Epidermal melanocyte (primary cell): ENCODE results near the gene HTR7.
"Not testable (repeated sequence)": the region's sequence is repeated elsewhere in the genome, so short reads cannot be mapped to it uniquely, and the experiment has no call there.

Experiments used
- DNase-seq: peaks from one replicate; pipeline ENCODE4 v3.0.0; 2011; ENCODE audit warnings: low spot score; ENCODE audit not compliant: insufficient read length

Gene HTR7

DNA sequence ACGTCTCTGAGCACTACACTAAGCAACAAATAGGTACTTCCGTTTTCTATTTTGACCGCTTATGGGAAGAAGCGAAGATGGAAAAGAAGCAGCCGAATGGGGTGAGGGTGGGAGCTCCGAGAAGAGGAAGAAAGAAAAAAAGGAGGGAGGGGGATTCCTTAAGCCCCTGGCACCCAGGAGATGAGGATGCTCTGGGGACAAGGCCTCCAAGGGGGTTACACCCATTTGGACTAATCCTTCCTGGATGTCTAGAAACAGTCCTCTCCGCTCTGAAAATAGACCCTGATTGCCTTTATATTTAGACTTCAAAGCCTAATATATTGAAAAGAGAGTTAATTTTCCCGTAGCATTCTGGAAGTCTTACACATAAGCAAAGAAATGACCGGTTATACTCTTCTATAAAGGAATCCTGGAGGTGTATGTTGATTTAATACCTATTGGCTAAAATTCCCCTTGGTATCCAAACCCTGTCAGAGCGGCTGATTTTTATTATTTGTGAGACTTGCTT, 676 bp upstream of the HTR7 start:
- DNase-seq: no peak

DNA sequence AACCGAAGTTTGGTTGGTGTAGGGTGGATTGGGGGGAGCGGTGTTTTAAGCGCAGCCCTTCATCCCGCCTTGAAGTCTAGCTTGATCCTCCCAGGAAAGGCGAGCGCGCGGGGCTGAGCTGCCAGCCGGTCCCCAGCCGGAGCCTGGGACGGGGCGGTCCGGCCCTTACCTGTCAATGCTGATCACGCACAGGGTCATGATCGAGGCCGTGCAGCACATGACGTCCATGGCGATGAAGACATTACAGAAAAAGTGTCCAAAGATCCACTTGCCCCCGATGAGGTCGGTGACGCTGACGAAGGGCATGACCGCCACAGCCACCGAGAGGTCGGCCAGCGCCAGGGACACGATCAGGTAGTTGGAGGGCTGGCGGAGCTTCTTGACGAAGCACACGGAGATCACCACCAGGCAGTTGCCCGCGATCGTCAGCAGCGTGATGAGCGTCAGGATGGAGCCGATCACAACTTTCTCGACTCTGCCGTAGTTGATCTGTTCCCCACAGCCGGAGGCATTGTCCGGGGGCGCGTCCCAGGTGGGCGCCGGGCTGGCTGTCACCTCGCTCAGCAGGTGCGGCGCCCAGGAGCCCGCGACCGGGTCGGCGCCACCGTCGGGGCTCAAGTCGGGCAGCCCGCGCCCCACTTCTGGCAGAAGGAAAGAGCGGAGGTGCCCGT, 740 bp downstream of the HTR7 start:
- DNase-seq: no peak

DNA sequence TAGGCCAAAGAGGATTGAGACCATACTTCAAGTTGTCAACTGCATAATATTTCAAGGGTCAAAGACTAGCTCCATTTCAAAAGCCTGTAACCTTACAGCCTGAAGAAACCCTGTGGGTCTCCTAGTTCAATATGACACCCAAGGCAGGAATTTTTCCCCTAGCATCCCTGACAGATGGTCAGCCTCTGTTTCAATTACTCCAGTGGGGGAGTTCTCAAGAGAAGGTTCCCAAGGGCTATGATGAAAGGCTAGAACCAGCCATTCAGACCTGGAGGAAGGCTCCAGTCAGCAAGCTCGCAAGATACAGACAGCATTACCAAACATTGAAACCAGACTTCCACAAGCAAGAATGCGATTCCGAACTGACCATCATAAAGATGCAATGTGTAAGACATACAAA, 1.6 kb downstream of the HTR7 start:
- DNase-seq: no peak

DNA sequence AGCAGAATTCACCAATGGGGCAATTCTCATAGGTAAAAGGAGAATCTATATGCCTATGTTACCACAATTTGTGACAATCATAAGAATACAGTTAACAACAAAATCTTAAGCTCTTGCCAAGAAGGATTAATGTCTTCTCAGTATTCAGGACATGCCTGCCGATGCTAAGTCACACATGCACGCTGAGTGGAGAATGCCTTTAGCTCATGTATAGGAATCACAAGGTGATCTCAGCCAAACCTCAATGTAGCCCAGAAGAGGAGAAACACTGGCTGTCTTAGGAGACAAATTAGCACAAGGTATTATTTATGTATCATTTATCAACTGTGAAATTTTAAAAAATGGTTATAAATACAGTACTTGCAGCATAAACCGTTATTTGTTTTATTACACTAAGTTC, 2.7 kb downstream of the HTR7 start:
- no peak for DNase-seq

DNA sequence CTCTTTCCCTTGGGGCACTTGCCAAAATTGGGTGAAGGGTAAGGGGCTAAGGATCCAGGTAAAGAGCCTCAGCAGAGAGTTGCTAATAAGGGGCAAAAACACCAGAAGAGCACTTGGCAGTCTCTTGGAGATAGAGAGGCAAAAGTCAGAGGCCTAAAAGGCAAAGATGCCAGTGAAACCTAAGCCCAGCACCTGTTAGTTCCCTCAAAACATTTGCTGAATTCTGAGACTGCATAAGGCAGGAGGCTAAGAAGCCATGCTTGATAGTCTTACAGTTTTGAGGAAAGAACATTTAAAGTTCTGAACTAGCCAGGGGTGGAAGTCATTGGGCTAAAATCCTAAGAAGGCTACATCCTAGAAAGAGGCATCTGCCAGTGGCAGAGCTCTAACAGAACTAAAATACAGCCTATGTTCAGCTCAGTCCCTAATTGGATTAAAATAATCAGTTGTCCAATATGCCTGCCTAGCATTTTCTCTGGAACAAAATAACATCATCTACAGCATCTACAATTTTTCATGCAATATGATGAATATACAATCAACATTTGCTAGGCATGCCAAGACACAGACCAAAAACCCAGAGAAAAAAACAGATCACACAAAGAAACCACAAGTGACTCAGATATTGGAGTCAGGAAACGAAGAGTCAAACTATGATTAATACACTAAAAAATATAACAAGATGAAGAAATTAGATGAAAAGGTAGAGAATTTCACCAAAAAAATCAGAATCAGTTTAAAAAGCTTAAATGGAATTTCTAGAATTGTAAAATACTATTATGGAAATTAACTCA, 7.7 kb downstream of the HTR7 start:
- DNase-seq: no peak

DNA sequence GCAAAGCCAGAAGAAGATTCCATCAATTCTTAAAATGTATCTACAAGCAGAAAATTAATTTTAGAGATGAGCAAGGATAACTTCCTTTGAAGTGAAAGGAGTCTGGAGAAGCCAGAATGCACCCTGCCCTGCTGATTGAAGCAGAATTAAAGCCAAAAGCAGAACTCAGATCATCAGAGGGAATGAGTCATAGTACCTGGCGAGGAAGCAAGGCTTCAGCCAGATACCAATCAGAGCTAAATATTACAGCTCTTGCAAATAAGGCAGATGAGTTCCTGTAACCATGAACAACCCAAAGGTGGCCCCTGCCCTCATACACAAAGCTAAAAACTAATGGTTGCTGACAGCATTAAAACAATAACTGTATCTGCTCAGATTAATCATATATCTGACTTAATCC, 10.4 kb downstream of the HTR7 start:
- DNase-seq: no peak

DNA sequence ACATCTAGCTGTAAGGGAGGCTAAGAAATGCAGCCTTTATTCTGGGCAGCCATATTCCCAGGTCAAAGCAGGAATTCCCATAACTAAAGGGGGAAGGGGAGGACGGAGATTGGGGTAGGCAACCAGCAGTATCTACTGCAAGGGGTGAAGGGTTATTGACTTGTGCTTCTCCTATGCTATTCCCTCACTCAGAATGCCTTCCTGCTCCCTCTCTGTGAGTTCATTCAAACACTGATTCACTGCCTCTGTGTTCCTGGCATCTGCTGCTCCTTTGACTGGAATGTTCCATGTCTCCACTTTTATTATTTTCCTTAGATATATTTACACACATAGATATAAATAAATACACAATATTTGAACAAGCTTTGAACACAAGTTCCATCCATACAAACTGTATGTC, 11.1 kb downstream of the HTR7 start:
- no peak for DNase-seq

DNA sequence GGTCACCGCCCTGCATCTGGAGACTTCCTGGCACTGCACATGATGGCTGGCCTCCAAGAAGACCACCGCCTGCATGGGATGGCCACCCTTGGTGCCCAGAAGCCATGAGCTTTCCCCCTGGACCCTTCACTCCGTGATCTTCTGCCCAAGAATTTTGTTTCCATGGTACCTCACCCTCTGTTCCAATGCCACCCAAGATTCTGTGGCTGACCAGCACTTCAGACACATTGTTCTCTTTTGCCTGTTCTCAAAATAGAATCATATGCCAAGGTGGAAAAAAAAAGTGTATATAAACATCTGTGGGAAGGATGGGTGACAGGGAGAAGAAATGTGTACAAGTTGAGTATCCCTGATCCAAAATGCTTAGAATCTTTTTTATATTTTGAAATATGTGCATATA, 12.1 kb downstream of the HTR7 start:
- no peak for DNase-seq

DNA sequence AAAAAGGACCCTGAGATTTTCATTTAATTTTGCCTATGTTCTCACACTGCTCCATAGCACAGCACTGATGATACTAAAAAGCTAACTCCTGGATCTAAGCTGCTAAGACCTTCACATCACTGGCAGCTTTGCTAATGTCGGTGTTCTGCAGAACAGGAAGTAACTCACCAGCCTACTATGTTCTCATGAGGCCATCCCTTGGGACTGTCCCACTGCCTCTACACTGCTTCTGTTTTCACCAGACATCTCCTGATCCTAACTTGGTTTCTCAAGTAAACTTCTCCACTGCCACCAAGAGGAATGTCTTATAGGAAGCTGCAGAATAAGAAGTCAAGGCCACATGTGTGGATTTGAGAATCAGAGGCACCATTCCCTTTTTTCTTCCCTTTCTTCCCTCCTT, 15.1 kb downstream of the HTR7 start:
- DNase-seq: no peak

DNA sequence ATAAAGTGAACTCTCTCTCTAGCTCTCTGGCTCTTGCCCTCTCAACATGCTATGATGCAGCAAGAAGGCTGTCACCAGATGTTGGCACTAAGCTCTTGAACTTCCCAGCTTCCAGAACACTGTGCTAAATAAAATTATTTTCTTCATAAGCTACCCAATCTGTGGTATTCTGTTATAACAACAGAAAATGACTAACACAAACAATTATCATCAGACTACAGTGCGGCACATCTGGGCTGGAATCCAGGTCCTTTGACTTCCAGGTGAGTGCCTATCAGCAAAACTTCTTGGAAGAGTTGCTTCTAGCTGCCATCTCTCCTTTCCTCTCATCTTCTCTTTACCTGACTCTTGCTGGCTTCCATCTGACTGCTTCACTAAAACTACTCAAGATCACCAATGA, 20.4 kb downstream of the HTR7 start:
- DNase-seq: no peak

DNA sequence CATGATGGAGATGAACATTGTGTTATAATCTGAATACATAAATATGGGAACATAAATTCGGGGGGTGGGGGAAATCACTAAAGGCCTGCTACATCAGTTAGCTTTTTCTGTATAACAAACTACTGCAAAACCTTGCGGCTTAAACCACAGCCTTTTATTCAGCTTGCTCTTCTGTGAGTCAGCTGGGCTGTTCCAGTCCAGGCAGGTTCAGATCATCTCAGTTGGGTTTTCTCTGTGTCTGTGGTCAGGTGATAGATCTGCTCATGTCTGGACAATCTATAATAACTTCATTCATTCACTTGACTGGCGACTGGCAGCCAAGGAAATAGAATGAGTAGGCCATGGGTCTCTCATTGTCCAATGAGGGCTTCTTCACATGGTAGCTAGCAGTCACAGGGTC, 23.5 kb downstream of the HTR7 start:
- no peak for DNase-seq

DNA sequence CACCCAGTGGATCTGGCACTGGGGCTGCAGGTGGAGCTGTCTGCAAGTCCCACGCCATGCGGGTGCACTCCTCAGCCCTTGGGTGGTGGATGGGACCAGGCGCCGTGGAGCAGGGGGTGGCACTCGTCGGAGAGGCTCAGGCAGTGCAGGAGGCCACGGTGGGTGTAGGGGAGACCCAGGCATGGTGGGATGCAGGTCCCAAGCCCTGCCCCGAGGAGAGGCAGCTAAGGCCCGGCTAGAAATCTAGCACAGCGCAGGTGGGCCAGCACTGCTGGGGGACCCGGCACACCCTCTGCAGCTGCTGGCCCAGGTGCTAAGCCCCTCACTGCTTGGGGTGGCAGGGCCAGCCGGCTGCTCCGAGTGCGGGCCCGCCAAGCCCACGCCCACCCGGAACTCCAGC, 25.7 kb downstream of the HTR7 start:
- DNase-seq: no peak

DNA sequence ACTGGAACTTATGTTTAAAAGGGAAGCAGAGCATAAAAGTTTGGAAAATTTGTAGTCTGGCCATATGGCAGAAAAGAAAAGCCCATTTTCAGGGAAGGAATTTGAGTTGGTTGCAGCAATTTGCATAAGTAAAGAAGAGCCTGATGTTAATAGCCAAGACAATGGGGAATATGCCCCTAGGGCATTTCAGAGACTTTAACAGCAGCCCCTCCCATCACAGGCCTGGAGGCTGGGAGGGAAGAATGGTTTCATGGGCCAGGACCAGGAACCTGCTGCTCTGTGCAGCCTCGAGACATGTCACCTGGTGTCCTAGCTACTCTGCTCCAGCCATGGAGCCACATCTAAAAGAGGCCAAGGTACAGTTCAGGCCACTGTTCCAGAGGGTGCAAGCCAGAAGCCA, 35.3 kb downstream of the HTR7 start:
- no peak for DNase-seq

DNA sequence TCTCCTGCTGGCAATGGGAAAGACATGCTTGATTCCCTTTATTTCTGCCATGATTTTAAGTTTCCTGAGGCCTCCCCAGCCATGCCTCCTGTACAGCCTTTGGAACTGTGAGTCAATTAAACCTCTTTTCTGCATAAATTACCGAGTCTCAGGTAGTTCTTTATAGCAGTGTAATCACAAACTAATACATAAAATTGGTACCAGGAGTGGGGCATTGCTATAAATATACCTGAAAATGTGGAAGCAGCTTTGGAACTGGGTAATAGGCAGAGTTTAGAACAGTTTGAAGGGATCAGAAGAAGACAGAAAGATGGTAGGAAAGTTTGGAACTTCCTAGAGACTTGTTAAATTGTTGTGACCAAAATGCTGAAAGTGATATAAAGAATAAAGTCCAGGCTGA, 36.0 kb downstream of the HTR7 start:
- DNase-seq: not testable (repeated sequence)

DNA sequence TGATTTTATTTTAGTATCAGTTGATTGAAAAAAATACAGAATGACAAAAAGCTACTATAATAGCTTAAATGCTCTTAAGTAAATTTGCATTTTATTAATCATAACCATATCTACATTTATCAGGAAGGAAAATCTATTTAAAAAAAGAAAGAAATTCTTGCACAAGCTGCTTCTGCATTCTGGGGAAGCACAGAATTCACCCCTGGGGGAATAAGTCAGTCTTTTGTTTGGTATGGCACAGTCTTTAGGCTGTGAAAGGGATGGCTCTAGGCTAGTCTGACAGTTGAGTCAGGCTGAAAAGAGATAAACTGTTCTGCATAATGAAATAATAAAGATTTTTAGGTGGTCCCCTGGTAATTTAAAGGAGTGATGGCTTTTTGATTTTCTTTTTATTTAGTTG, 37.9 kb downstream of the HTR7 start:
- DNase-seq: no peak

DNA sequence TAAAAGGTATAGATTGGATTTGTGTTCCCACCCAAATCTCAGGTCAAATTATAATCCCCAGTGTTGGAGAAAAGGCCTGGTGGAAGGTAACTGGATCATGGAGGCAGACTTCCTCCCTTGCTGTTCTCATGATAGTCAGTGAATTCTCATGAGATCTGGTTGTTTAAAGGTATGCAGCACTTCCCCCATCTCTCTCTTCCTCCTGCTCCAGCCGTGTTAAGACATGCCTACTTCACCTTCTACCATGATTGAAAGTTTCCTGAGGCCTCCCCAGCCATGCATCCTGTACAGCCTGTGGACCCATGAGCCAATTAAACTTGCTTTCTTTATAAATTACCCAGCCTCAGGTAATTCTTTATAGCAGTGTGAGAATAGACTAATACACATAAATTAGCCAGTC, 39.1 kb downstream of the HTR7 start:
- DNase-seq: no peak

DNA sequence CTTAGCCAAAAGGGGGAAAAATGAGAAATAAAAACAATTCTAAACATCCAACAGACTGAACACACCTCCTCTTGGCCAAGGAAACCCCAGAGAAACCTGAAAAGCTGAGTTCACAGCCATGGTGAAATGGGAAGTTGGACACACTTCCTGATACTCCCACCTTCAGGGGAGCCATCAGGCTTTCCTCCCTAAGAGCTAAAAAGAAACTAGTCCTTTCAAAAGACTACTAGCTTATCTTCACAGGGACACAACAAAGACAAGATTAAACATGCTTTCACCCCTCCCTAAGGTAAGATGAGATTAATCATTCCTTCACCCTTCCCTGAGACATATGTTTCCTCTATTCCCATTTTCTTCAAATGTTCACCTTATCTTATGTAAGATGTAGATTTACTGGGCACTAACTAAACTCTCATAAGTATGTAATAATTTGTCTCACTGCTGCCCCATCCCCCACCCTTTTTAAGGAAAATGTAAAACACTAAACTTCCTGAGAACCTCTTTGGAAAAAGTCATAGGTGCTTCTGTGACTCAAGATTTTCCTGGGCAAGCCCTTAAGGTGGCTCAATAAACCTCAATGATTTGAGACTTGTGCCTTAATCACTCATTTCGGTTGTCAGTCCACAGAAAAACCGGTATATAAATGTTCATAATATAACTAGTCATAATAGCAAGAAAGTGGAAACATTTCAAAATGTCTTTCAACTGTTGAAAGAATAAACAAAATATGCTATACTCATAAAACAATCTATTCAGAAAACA, 40.5 kb downstream of the HTR7 start:
- no peak for DNase-seq

DNA sequence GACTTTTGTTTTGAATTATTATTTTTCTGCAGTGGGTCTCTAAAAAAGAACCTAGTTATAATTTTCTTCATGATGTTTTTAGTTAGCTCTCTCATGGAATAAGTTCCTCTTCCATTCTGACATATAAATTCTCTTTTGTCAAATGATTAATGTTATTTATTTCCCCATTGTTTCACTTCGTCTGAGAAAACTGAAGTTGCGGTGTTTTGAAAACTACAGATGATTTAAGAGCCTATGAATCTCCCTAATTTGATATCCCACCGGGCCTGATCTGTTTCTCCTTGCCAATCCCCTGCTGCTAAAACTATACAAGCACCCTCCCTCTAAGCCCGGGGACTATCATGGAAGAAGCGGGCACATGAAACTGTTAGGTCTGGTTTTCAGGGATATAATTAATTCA, 41.4 kb downstream of the HTR7 start:
- no peak for DNase-seq

DNA sequence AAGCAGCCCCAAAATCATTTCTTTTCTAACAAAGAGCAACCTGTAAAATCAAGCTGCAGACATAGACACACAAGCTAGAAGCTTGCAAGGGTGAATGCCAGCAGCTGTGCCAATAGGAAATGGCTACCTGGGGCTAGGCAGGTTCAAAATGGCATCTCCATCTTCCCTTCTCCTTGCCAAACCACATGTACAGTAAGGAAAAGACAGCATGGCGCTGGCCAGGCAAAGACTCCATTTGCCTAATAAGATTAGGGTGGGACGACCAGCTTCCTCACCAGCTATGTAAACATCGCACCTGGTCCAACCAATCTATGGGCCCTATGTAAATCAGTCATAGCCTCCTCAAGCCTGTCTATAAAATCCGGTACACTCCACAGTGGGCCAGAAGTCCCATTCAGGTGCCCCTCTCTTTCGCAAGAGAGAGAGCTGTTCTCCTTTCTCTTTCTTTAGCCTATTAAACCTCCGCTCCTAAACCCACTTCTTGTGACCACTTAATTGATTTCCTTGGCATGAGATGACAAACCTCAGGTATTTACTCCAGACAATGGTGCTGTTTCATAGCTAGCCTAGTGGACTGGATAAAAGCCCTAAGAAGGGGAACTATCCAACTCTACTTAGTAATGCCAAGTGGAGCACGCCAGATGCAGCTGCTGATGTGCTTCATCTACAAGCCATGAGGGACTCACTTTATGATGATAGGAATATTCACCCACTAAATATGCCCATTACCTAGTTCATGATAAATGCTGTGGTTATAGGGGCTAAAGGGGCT, 44.1 kb downstream of the HTR7 start:
- DNase-seq: no peak

DNA sequence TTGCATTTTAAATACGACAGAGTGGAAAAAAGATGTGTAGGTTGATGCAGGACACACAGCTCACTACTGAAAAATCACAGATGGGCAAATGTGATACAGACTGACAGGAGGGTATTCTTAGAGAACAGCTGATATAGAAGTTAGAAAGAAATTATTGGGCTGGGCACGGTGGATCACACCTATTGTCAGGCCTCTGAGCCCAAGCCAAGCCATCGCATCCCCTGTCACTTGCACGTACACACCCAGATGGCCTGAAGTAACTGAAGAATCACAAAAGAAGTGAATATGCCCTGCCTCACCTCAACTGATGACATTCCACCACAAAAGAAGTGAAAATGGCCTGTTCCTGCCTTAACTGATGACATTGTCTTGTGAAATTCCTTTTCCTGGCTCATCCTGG, 50.7 kb downstream of the HTR7 start:
- not testable (repeated sequence) for DNase-seq

DNA sequence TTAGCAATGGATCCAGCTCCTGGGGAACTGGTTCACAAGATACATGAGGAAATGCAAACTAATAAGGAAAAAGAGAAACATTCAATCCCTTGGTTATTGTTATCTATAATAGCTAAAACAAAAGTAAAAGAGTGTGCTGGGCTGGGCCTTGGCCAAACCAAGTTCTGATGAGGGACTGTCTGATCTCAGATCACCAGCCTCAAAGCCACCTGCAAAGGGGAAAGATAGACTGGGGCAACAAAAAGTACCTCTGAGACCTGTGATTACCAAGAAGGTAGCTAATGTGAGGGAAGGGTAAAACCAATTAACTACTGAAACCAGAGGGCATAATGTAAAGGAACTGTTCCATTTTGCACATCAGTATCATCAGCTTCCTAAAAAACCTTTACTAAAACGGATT, 51.2 kb downstream of the HTR7 start:
- no peak for DNase-seq

DNA sequence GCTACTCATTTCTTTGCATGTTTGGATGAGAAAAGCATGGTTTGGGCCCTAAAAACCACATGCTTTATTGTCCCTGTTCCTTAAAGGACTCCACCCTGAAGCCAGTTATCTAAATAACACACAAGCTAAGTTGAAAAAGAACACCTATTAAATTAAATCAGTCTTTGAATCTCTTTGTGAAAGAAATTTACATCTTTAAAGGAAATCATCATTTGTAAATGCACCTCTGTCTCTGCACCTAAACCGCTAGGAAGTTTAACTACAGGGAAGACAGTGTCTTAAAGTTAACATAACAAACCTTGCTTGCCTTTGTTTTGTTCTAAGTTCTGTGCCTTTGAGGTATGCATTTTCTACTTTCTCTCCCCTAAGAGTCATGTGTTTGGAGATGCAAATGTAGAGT, 52.6 kb downstream of the HTR7 start:
- no peak for DNase-seq
